WTC11 (cell line): ENCODE data around the gene PFKP.

ENCODE experiments used
- CREB1 ChIP-seq: sonication (generic); formaldehyde crosslinking; IDR thresholded peaks from 2 replicates; pipeline ENCODE4 v1.8.0; 2023; ENCODE audit warnings: mild to moderate bottlenecking, missing genetic modification reagents
- ESRRA ChIP-seq: sonication (generic); formaldehyde crosslinking; IDR thresholded peaks from 2 replicates; pipeline ENCODE4 v1.8.1; 2022; ENCODE audit warnings: mild to moderate bottlenecking, missing genetic modification reagents, borderline replicate concordance
- FOXJ3 ChIP-seq: sonication (generic); formaldehyde crosslinking; IDR thresholded peaks from 2 replicates; pipeline ENCODE4 v1.9.0; 2021; ENCODE audit warnings: missing genetic modification reagents, mild to moderate bottlenecking, borderline replicate concordance
- NFYB ChIP-seq: sonication (generic); formaldehyde crosslinking; conservative IDR thresholded peaks from 2 replicates; pipeline ENCODE4 v1.8.0; 2022; ENCODE audit warnings: low read depth, missing genetic modification reagents
- ZNF423 ChIP-seq: fragments of 250-450 bp; sonication (Bioruptor Pico); IDR thresholded peaks from 2 replicates; pipeline ENCODE4 v2.1.2; 2022; ENCODE audit warnings: mild to moderate bottlenecking, moderate library complexity
- TF ChIP-seq, protein P1 (sequence below): sonication (generic); formaldehyde crosslinking; IDR thresholded peaks from 2 replicates; pipeline ENCODE4 v1.8.1; 2022; ENCODE audit warnings: missing genetic modification reagents, borderline replicate concordance
- TF ChIP-seq, protein P2 (sequence below): fragments of 200-600 bp; IDR thresholded peaks from 2 replicates; pipeline ENCODE4 v1.8.0; 2022; ENCODE audit warnings: antibody characterized with exemption
- TF ChIP-seq, protein P3 (sequence below): sonication (generic); formaldehyde crosslinking; IDR thresholded peaks from 2 replicates; pipeline ENCODE4 v1.8.1; 2023; ENCODE audit warnings: mild to moderate bottlenecking, moderate library complexity, missing genetic modification reagents
- TF ChIP-seq, protein P4 (sequence below): sonication (generic); formaldehyde crosslinking; IDR thresholded peaks from 2 replicates; pipeline ENCODE4 v1.8.0; 2022; ENCODE audit warnings: mild to moderate bottlenecking, missing genetic modification reagents

DNA sequence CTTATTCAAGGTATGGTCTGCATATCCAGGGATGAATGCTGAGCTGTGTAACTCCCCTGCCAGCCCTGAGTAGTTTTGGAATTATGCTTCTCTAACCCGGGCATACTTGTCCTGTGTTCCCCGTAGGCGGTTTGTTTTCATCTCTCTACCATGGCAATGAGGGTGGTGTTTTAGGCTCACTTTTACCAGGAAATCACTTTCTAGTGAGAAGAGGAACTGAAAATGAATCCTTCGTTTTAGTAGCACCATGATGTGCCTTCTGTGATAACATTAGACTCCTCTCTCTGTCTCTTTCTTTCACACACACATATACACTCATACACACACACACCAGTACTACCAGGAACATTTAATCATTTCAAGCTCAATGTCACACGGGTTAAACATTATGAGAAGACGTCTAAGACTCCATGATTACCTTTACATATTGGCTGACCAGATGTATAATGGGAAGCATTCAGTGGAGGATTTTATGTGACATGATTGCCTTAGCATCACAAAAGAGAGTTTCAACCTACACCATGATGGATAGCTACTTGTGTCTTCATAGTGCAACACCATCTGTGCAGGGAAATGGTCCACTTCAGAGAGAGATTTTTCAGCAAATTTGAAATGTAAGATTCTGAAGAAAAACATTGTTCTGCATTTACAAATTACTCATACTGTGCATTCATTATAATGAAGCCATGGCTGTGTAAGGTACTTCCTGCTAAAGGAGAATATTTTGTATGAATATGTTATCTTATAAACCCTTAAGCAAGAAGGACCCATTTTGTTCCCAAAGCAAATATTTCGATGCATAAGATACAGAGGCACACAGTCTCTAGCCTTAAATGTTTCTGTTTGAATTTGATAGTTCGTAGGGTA is 31.0 kb upstream of the PFKP start:
- TF ChIP-seq ESRRA (CRISPR knock-in tag) (no peak), FOXJ3 (CRISPR knock-in tag) (no peak), CREB1 (CRISPR knock-in tag) (no peak), NFYB (no peak), ZNF423 (CRISPR knock-in tag) (no peak)
- TF ChIP-seq, protein P1, sequence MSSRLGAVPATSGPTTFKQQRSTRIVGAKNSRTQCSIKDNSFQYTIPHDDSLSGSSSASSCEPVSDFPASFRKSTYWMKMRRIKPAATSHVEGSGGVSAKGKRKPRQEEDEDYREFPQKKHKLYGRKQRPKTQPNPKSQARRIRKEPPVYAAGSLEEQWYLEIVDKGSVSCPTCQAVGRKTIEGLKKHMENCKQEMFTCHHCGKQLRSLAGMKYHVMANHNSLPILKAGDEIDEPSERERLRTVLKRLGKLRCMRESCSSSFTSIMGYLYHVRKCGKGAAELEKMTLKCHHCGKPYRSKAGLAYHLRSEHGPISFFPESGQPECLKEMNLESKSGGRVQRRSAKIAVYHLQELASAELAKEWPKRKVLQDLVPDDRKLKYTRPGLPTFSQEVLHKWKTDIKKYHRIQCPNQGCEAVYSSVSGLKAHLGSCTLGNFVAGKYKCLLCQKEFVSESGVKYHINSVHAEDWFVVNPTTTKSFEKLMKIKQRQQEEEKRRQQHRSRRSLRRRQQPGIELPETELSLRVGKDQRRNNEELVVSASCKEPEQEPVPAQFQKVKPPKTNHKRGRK (CRISPR knock-in tag), result no peak
- TF ChIP-seq, protein P2, sequence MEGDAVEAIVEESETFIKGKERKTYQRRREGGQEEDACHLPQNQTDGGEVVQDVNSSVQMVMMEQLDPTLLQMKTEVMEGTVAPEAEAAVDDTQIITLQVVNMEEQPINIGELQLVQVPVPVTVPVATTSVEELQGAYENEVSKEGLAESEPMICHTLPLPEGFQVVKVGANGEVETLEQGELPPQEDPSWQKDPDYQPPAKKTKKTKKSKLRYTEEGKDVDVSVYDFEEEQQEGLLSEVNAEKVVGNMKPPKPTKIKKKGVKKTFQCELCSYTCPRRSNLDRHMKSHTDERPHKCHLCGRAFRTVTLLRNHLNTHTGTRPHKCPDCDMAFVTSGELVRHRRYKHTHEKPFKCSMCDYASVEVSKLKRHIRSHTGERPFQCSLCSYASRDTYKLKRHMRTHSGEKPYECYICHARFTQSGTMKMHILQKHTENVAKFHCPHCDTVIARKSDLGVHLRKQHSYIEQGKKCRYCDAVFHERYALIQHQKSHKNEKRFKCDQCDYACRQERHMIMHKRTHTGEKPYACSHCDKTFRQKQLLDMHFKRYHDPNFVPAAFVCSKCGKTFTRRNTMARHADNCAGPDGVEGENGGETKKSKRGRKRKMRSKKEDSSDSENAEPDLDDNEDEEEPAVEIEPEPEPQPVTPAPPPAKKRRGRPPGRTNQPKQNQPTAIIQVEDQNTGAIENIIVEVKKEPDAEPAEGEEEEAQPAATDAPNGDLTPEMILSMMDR, result no peak
- TF ChIP-seq, protein P3, sequence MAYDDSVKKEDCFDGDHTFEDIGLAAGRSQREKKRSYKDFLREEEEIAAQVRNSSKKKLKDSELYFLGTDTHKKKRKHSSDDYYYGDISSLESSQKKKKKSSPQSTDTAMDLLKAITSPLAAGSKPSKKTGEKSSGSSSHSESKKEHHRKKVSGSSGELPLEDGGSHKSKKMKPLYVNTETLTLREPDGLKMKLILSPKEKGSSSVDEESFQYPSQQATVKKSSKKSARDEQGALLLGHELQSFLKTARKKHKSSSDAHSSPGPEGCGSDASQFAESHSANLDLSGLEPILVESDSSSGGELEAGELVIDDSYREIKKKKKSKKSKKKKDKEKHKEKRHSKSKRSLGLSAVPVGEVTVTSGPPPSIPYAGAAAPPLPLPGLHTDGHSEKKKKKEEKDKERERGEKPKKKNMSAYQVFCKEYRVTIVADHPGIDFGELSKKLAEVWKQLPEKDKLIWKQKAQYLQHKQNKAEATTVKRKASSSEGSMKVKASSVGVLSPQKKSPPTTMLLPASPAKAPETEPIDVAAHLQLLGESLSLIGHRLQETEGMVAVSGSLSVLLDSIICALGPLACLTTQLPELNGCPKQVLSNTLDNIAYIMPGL (CRISPR knock-in tag), result no peak
- TF ChIP-seq, protein P4, sequence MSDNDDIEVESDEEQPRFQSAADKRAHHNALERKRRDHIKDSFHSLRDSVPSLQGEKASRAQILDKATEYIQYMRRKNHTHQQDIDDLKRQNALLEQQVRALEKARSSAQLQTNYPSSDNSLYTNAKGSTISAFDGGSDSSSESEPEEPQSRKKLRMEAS (CRISPR knock-in tag), result no peak
